NCI-H2107 treated with DMSO at 0.1 percent for 48 hours (cell line): ENCODE results near the gene SEMA6A.

Experiments used
- DNase-seq: peaks from one replicate; lab custom pipeline; 2025; ENCODE audit not compliant: unreplicated experiment; lab: John Stamatoyannopoulos, UW

SEMA6A gene

GRCh38 chr5:116498503-116499048 lies 76.0 kb downstream of the SEMA6A start:
- no peak for DNase-seq

GRCh38 chr5:116497631-116498030 lies 77.0 kb downstream of the SEMA6A start:
- no peak for DNase-seq

- DNase-seq, result peak; percentile 67
Observed at GRCh38 chr5:116495786-116496357, 78.8 kb downstream of the SEMA6A start.

DNA sequence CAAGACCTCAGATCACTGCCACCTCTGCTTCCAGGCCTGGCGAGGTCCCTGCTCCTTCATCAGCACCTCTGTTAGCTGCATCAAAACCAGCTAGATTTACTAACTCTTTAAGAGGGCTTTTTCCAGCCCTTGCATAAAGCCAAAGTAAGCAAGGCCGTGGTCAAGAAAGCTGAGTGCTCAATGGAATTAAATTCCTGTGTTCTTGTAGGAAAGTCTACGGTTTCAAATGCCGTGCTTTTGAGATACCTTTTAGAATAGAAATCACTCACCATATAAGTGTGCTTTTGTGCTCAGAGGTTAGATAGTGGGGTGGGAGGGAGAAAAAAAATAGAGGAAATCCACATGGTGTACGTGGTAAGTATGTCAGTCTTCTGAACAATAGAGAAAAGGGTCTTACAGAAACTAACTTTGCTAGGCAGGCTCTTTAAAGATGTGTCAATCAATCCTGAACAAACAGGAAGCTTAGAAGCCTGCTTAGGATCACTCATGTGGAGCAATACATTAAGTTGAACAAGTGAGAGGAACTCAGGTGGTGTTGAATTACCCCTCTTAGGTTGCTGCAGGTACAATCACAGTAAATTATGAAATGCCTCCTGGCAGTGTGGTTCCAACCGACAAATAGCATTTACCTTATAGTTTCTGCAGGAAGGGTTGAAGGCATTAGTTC lies 79.7 kb downstream of the SEMA6A start:
- peak; percentile 93 for DNase-seq

- peak; percentile 31 for DNase-seq
Observed at GRCh38 chr5:116492776-116493175, 81.8 kb downstream of the SEMA6A start.

GRCh38 chr5:116492016-116492623 lies 82.5 kb downstream of the SEMA6A start:
- DNase-seq, result peak; percentile 15

DNA sequence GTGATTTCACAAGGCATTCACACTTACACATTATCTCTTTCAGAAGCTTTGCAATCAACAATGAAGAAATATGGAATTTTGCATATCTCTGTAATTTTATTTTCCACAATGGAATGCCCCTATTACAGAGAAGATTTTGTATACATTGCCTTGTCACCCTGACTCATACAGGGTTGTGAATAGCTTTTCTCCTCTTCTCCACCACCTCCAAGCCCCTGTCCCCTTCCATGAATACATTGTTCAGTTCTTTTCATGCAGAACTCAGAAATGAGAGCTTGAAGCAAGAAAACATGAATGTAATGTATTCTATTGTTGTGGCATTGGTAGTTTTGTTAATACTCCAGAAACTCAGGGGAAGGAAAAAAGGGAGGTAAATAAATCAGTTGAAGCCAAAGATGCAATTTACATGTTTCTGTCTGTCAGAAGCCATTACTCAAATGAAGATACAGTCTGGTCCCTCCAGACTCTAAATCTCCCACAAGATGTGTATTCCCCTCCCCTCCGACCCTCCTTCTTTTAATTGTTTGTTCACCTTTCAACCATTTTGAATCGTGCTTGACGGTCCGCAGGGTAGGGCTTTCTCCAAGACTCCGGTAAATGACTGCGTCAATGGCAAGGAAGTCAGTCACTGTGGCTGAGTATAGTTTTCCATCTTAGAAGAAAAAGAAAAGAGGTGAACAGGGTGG lies 86.1 kb downstream of the SEMA6A start:
- DNase-seq, result no peak

DNA sequence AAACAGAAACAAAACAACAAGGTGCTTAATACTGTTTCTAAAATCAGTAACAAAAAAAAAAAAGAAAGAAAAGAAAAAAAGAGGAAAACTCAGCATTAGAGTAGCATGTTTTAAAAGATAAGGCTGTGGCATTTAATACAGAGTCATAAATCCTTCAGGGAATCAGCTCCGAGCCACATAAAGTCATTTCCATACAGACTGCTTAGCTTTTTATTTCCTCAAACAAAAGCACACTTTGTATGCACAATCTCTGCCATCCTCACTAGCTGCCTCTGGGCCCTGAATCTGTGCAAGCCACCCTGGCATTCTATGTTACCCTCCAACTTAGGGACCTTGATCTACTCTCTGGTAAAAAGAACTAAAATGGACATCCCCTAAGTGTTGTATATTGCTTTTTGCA lies 87.6 kb downstream of the SEMA6A start:
- no peak for DNase-seq

- DNase-seq, result no peak
Observed at GRCh38 chr5:116486588-116486987, 88.0 kb downstream of the SEMA6A start.

- no peak for DNase-seq
Observed at GRCh38 chr5:116484645-116485044, 90.0 kb downstream of the SEMA6A start.

DNA sequence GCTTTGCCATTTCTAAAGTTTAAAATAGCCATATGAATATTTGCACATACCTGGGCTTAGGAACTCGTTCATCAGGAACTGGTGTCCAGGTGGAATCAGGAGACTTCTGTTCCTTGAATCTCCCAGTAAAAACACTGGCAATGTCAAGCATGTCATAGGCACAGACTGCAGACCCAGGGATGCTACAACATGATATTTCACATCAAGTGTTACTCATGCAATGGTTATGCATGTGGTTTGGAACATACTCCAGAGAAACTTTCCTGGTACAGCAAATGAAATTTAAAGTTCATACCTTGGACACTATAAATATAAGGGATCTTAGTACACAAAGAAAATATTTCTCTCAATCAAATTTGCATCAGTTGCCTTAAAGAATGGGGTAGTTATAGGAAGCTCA lies 92.2 kb downstream of the SEMA6A start:
- no peak for DNase-seq

GRCh38 chr5:116480894-116481510 lies 93.6 kb downstream of the SEMA6A start:
- DNase-seq, result no peak

- DNase-seq, result no peak
Observed at GRCh38 chr5:116479776-116480675, 94.6 kb downstream of the SEMA6A start.

- no peak for DNase-seq
Observed at GRCh38 chr5:116478491-116478890, 96.1 kb downstream of the SEMA6A start.

DNA sequence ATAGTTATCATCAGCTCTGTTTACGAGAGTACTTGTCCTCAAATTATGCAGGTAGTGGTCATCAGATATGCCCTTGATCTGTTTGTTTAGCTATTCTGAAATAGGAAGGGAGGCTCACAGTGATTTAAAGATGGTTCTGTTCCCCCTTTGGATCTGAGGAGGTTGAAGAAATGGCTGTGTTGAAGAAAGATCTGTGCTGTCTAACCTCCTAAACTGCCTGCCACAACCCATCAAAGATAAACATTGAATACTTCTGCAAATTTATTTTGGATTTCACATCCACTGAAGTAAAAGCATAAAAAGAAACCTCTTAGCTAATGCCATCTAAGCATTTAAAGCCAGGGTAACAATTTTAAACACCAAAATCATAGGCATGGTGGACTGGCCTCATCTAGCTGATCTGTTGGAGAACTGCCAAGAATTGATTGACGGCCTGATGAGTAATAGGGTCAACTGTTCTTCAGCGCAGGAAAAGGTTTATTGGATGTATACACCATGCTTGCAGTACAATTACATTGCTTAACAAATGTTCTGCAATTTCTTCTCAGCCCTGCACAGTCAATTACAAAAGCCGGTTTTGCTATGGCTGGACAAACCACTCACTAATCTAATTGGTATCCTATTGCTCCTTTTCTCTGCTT lies 97.6 kb downstream of the SEMA6A start:
- no peak for DNase-seq

DNA sequence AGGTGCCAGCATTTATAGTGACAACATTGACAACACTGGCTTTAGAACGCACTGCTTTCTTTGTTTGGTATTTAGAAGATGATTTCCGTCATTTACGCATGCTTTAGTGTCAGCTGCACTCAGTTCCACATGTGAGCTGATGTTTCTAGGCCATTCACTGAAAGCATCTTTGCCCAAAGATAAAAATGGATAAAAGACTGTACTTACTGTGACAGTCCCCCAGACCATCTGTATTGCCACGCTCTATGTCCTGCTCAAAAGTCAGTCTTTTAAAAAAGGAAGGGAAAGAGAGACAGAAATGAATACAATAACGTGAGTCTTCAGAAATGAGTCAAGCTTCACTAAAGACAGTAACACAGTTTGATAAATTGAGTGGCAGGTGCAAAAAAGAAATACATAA lies 99.3 kb downstream of the SEMA6A start:
- DNase-seq, result no peak

GRCh38 chr5:116473706-116474105 lies 100.9 kb downstream of the SEMA6A start:
- DNase-seq, result no peak

DNA sequence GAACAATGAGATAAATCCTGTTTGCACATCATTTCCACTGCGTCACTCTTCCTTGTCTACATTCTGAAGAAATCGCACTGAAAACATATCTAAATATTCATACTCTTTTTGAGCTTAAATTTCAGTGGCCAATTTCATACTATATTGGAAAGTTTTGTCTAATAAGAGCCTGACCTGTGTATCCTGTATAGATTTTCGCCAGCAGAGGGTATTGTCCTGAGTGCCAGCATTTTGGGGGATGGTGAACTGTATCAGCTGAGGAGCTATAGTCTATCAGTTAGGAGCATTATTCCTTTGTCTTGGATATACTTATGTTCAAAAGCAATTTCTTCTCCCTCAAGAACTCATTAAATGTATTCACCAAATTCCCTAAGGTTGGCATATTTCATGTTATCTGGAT lies 102.3 kb downstream of the SEMA6A start:
- no peak for DNase-seq

- no peak for DNase-seq
Observed at GRCh38 chr5:116469631-116470030, 105.0 kb downstream of the SEMA6A start.

- DNase-seq, result no peak
Observed at GRCh38 chr5:116468583-116468982, 106.0 kb downstream of the SEMA6A start.
